ENCODE results near the gene CD1E.

DNA sequence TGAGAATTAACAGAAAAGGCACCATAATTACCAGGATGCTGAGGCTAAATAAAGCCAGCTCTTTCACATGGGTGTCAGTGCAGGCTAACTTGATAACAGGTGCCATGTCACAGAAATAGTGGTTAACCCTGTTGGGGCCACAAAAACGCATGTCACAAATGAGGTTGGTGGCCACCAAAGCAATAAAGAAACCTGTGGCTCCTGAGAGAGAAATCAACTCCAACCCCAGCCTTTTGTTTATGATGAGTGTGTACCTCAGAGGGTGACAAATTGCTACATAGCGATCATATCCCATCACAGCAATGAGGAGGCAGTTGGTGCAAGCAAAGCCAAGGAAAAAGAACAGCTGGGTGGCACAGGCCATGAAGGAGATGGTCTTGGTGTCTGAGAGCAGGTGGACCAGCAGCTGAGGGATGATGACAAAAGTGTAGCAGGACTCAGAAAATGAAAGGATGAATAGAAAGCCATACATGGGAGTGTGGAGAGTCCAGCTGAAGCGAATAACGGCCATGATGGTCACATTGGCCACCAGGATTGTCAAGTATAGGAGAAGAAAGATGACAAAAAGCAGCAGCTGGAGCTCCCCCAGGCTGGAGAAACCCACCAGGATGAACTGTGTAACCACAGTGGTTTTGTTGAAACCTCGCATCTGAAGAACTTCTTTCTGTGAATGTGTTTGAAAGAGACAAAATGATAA is 45.3 kb downstream of the CD1E start, which contains the start of gene OR10T2:
- TF ChIP-seq, protein P1, sequence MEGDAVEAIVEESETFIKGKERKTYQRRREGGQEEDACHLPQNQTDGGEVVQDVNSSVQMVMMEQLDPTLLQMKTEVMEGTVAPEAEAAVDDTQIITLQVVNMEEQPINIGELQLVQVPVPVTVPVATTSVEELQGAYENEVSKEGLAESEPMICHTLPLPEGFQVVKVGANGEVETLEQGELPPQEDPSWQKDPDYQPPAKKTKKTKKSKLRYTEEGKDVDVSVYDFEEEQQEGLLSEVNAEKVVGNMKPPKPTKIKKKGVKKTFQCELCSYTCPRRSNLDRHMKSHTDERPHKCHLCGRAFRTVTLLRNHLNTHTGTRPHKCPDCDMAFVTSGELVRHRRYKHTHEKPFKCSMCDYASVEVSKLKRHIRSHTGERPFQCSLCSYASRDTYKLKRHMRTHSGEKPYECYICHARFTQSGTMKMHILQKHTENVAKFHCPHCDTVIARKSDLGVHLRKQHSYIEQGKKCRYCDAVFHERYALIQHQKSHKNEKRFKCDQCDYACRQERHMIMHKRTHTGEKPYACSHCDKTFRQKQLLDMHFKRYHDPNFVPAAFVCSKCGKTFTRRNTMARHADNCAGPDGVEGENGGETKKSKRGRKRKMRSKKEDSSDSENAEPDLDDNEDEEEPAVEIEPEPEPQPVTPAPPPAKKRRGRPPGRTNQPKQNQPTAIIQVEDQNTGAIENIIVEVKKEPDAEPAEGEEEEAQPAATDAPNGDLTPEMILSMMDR (IDR thresholded peaks at IDR 0.05), result no peak
- no peak for TF ChIP-seq POLR2A (IDR thresholded peaks at IDR 0.05)
